HCT116 (cell line): ENCODE data around the gene GDF10. TPM values are rescaled to one million over a fixed set of nuclear protein-coding genes. Genes with fewer than 3 reads are reported as not detected.

ENCODE experiments used
- ATAC-seq: fragments of 200-7000 bp; cut with Tn5 transposase; 2 replicates; pipeline ENCODE4 v1.9.1; 2020; ENCODE audit warnings: mild to moderate bottlenecking, moderate library complexity
- BruUV-seq: library from RNA; stranded (reverse); fragments of 400-500 nt; replicated peaks from 2 replicates; lab custom pipeline; 2021; lab: Mats Ljungman, UMichigan
- CTCF ChIA-PET: fragments of 300-600 bp; sonication (Branson Sonifier 250); formaldehyde crosslinking; loops from one replicate; lab custom pipeline; 2021; ENCODE audit warnings: antibody characterized with exemption; lab: Charles Lee
- POLR2A ChIA-PET: fragments of 300-600, 350-600 bp; sonication (Branson Sonifier 250); formaldehyde crosslinking; loops from one replicate; lab custom pipeline; 2021; ENCODE audit warnings: antibody characterized with exemption; lab: Charles Lee
- RAD21 ChIA-PET, 2 experiments: fragments of 300-600 bp; sonication (Branson Sonifier 250); formaldehyde crosslinking; loops; one replicate each; lab custom pipeline; 2023; ENCODE audit warnings: low total read pairs in 2 of 2; ENCODE audit not compliant: uncharacterized antibody in 2 of 2, unreplicated experiment in 2 of 2, low non-redundant PET in 1 of 2; lab: Charles Lee
- DNase-seq: peaks from one replicate; pipeline ENCODE4 v3.0.0-alpha.2; 2010; ENCODE audit warnings: low read depth, low spot score
- H2AFZ ChIP-seq: fragments of 200-600 bp; shearing (Covaris generic), sonication (generic); 2 replicates; pipeline ENCODE4 v1.6.1; 2017; ENCODE audit warnings: low read depth, mixed run types, mixed read lengths, antibody characterized with exemption, low read length; ENCODE audit not compliant: poor library complexity, severe bottlenecking
- H3K27ac ChIP-seq: 2 replicates; pipeline ENCODE4 v1.5.1; 2012; ENCODE audit warnings: low read depth, low read length
- H3K27me3 ChIP-seq: fragments of 200-600 bp; sonication (generic); 2 replicates; pipeline ENCODE4 v1.6.1; 2016; ENCODE audit warnings: mixed run types, low read length, mixed read lengths; ENCODE audit not compliant: insufficient read depth
- H3K36me3 ChIP-seq, 2 experiments: fragments of 200-500 bp in 1 of 2; fragments of 200-600 bp in 1 of 2; sonication (Bioruptor generic) in 1 of 2; sonication (generic) in 1 of 2; 2 replicates each; pipeline versions ENCODE4 v1.5.1 to v1.6.1; 2014 to 2016; ENCODE audit warnings: low read length in 2 of 2, inconsistent platforms in 1 of 2, mixed read lengths in 1 of 2, mixed run types in 1 of 2; ENCODE audit not compliant: insufficient read depth in 2 of 2, control insufficient read depth in 1 of 2
- H3K4me1 ChIP-seq, 2 experiments: fragments of 200-600 bp in 1 of 2; sonication (generic) in 1 of 2; 2 replicates each; pipeline versions ENCODE4 v1.5.1 to v1.6.1; 2012 to 2017; ENCODE audit warnings: low read length in 2 of 2, inconsistent platforms in 1 of 2, mild to moderate bottlenecking in 1 of 2, mixed read lengths in 1 of 2, mixed run types in 1 of 2, moderate library complexity in 1 of 2; ENCODE audit not compliant: insufficient read depth in 2 of 2, control insufficient read depth in 1 of 2
- H3K4me2 ChIP-seq: fragments of 200-600 bp; sonication (generic); 2 replicates; pipeline ENCODE4 v1.6.1; 2017; ENCODE audit warnings: mixed run types, low read length, mixed read lengths
- H3K4me3 ChIP-seq, 2 experiments: fragments of 200-600 bp in 1 of 2; sonication (generic) in 1 of 2; replicated peaks in 1 of 2; 2 replicates each; pipeline ENCODE4 v1.5.1; 2011 to 2016; ENCODE audit warnings: low read length in 2 of 2, control low read depth in 1 of 2, low read depth in 1 of 2, mild to moderate bottlenecking in 1 of 2, mixed read lengths in 1 of 2, mixed run types in 1 of 2
- H3K79me2 ChIP-seq: fragments of 200-600 bp; sonication (generic); 2 replicates; pipeline ENCODE4 v1.6.1; 2017; ENCODE audit warnings: mild to moderate bottlenecking, mixed run types, low read length, moderate library complexity, mixed read lengths; ENCODE audit not compliant: insufficient read depth
- H3K9ac ChIP-seq: fragments of 200-600 bp; sonication (generic); 2 replicates; pipeline ENCODE4 v1.6.1; 2016; ENCODE audit warnings: low read length, mixed read lengths
- H3K9me2 ChIP-seq: fragments of 200-600 bp; sonication (generic), shearing (Covaris generic); 2 replicates; pipeline ENCODE4 v1.6.1; 2017; ENCODE audit warnings: mixed run types, mild to moderate bottlenecking, moderate library complexity; ENCODE audit not compliant: insufficient read depth
- H3K9me3 ChIP-seq, 2 experiments: fragments of 200-500 bp in 1 of 2; fragments of 200-600 bp in 1 of 2; sonication (Bioruptor generic) in 1 of 2; sonication (generic) in 1 of 2; 2 replicates each; pipeline ENCODE4 v1.6.1; 2014 to 2017; ENCODE audit warnings: low read length in 2 of 2, mixed read lengths in 2 of 2, inconsistent platforms in 1 of 2, low read depth in 1 of 2, mild to moderate bottlenecking in 1 of 2, mixed run types in 1 of 2, moderate library complexity in 1 of 2; ENCODE audit not compliant: control insufficient read depth in 1 of 2, insufficient read depth in 1 of 2
- H4K20me1 ChIP-seq: fragments of 200-600 bp; sonication (generic), shearing (Covaris generic); 2 replicates; pipeline ENCODE4 v1.6.1; 2017; ENCODE audit warnings: mixed run types, mild to moderate bottlenecking, moderate library complexity; ENCODE audit not compliant: insufficient read depth
- CEBPB ChIP-seq: IDR thresholded peaks from 2 replicates; pipeline ENCODE4 v1.6.1; 2012; ENCODE audit warnings: low read depth
- EZH2 ChIP-seq: fragments of 200-600 bp; sonication (generic); IDR thresholded peaks from 2 replicates; pipeline ENCODE4 v1.6.1; 2017; ENCODE audit warnings: antibody characterized with exemption, mixed run types
- EZH2phosphoT487 ChIP-seq: fragments of 200-600 bp; IDR thresholded peaks from 2 replicates; pipeline ENCODE4 v1.6.1; 2018; ENCODE audit warnings: antibody characterized with exemption, borderline replicate concordance
- FOSL1 ChIP-seq: IDR thresholded peaks from 2 replicates; pipeline ENCODE4 v1.6.1; 2012; ENCODE audit warnings: low read depth
- POLR2A ChIP-seq: IDR thresholded peaks from 2 replicates; pipeline ENCODE4 v1.7.0; 2011; ENCODE audit warnings: borderline replicate concordance; ENCODE audit not compliant: insufficient read depth, insufficient read length; ENCODE audit errors: extremely low read depth
- POLR2AphosphoS5 ChIP-seq: IDR thresholded peaks from 2 replicates; pipeline ENCODE4 v1.6.1; 2011; ENCODE audit warnings: mild to moderate bottlenecking, low read depth, low read length, moderate library complexity
- SIN3A ChIP-seq: IDR thresholded peaks from 2 replicates; pipeline ENCODE4 v1.6.1; 2012; ENCODE audit warnings: low read depth
- SP1 ChIP-seq: IDR thresholded peaks from 2 replicates; pipeline ENCODE4 v1.6.1; 2012; ENCODE audit warnings: low read depth
- SRF ChIP-seq: IDR thresholded peaks from 2 replicates; pipeline ENCODE4 v1.6.1; 2012; ENCODE audit warnings: low read depth
- YY1 ChIP-seq: IDR thresholded peaks from 2 replicates; pipeline ENCODE4 v1.6.1; 2011; ENCODE audit warnings: low read length, low read depth, moderate library complexity, mild to moderate bottlenecking; ENCODE audit not compliant: insufficient replicate concordance; ENCODE audit errors: extremely low read depth
- ZNF274 ChIP-seq: fragments of 200-500 bp; sonication (Bioruptor generic); IDR thresholded peaks from 2 replicates; pipeline ENCODE4 v1.6.1; 2014; ENCODE audit warnings: mild to moderate bottlenecking, low read depth, low read length, inconsistent platforms
- intact Hi-C: fragments of 100-400 bp; cut with micrococcal nuclease; formaldehyde crosslinking; loops from 2 replicates; pipeline ENCODE4 v1.10.0; 2022
- total RNA-seq: library from RNA; stranded (reverse); gene quantifications from one replicate; pipeline ENCODE4 v1.2.1, GENCODE V29; 2021; ENCODE audit not compliant: unreplicated experiment
- TF ChIP-seq, protein P1 (sequence below): IDR thresholded peaks from 2 replicates; pipeline ENCODE4 v1.6.1; 2012
- TF ChIP-seq, protein P2 (sequence below), 3 experiments: fragments of 200-600 bp in 1 of 3; sonication (generic) in 1 of 3; IDR thresholded peaks in 2 of 3; conservative IDR thresholded peaks in 1 of 3; 2 replicates each; pipeline ENCODE4 v1.5.1; 2012 to 2017; ENCODE audit warnings: low read depth in 2 of 3, low read length in 2 of 3, antibody characterized with exemption in 1 of 3, borderline replicate concordance in 1 of 3, control low read depth in 1 of 3, mild to moderate bottlenecking in 1 of 3, mixed read lengths in 1 of 3, mixed run types in 1 of 3, moderate library complexity in 1 of 3; ENCODE audit not compliant: insufficient read depth in 1 of 3
- TF ChIP-seq, protein P3 (sequence below): IDR thresholded peaks from 2 replicates; pipeline ENCODE4 v1.6.1; 2011; ENCODE audit warnings: mild to moderate bottlenecking, low read length, moderate library complexity; ENCODE audit not compliant: insufficient replicate concordance; ENCODE audit errors: extremely low read depth
- TF ChIP-seq, protein P4 (sequence below): IDR thresholded peaks from 2 replicates; pipeline ENCODE4 v1.6.1; 2012; ENCODE audit warnings: low read depth
- TF ChIP-seq, protein P5 (sequence below): IDR thresholded peaks from 2 replicates; pipeline ENCODE4 v1.6.1; 2012

The GDF10 gene
- total RNA-seq, 1 experiment from 2014 or later, result not detected

DNA sequence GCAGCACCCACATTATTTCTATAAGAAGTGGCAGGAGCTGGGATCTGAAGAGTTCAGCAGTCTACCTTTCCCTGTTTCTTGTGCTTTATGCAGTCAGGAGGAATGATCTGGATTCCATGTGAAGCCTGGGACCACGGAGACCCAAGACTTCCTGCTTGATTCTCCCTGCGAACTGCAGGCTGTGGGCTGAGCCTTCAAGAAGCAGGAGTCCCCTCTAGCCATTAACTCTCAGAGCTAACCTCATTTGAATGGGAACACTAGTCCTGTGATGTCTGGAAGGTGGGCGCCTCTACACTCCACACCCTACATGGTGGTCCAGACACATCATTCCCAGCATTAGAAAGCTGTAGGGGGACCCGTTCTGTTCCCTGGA is 47.3 kb downstream of the GDF10 start:
- no TSS peak for BruUV-seq

More for the DNA sequence above, 47.3 kb downstream of the GDF10 start:
- TF ChIP-seq, protein P1, sequence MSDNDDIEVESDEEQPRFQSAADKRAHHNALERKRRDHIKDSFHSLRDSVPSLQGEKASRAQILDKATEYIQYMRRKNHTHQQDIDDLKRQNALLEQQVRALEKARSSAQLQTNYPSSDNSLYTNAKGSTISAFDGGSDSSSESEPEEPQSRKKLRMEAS, result no peak
- TF ChIP-seq YY1 (no peak), CEBPB (no peak), SP1 (no peak), POLR2AphosphoS5 (no peak), ZNF274 (no peak), EZH2 (no peak), POLR2A (no peak), FOSL1 (no peak), SIN3A (no peak), EZH2phosphoT487 (no peak), SRF (no peak)
- TF ChIP-seq, protein P2, sequence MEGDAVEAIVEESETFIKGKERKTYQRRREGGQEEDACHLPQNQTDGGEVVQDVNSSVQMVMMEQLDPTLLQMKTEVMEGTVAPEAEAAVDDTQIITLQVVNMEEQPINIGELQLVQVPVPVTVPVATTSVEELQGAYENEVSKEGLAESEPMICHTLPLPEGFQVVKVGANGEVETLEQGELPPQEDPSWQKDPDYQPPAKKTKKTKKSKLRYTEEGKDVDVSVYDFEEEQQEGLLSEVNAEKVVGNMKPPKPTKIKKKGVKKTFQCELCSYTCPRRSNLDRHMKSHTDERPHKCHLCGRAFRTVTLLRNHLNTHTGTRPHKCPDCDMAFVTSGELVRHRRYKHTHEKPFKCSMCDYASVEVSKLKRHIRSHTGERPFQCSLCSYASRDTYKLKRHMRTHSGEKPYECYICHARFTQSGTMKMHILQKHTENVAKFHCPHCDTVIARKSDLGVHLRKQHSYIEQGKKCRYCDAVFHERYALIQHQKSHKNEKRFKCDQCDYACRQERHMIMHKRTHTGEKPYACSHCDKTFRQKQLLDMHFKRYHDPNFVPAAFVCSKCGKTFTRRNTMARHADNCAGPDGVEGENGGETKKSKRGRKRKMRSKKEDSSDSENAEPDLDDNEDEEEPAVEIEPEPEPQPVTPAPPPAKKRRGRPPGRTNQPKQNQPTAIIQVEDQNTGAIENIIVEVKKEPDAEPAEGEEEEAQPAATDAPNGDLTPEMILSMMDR (IDR thresholded peaks at IDR 0.05 in 2 of 3, conservative IDR thresholded peaks at IDR 0.05 in 1 of 3; ENCODE audit: borderline replicate concordance in 1 of 3, insufficient read depth in 1 of 3, low read depth in 2 of 3, low read length in 2 of 3), result no peak
- TF ChIP-seq, protein P3, sequence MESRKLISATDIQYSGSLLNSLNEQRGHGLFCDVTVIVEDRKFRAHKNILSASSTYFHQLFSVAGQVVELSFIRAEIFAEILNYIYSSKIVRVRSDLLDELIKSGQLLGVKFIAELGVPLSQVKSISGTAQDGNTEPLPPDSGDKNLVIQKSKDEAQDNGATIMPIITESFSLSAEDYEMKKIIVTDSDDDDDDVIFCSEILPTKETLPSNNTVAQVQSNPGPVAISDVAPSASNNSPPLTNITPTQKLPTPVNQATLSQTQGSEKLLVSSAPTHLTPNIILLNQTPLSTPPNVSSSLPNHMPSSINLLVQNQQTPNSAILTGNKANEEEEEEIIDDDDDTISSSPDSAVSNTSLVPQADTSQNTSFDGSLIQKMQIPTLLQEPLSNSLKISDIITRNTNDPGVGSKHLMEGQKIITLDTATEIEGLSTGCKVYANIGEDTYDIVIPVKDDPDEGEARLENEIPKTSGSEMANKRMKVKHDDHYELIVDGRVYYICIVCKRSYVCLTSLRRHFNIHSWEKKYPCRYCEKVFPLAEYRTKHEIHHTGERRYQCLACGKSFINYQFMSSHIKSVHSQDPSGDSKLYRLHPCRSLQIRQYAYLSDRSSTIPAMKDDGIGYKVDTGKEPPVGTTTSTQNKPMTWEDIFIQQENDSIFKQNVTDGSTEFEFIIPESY, result no peak
- TF ChIP-seq, protein P4, sequence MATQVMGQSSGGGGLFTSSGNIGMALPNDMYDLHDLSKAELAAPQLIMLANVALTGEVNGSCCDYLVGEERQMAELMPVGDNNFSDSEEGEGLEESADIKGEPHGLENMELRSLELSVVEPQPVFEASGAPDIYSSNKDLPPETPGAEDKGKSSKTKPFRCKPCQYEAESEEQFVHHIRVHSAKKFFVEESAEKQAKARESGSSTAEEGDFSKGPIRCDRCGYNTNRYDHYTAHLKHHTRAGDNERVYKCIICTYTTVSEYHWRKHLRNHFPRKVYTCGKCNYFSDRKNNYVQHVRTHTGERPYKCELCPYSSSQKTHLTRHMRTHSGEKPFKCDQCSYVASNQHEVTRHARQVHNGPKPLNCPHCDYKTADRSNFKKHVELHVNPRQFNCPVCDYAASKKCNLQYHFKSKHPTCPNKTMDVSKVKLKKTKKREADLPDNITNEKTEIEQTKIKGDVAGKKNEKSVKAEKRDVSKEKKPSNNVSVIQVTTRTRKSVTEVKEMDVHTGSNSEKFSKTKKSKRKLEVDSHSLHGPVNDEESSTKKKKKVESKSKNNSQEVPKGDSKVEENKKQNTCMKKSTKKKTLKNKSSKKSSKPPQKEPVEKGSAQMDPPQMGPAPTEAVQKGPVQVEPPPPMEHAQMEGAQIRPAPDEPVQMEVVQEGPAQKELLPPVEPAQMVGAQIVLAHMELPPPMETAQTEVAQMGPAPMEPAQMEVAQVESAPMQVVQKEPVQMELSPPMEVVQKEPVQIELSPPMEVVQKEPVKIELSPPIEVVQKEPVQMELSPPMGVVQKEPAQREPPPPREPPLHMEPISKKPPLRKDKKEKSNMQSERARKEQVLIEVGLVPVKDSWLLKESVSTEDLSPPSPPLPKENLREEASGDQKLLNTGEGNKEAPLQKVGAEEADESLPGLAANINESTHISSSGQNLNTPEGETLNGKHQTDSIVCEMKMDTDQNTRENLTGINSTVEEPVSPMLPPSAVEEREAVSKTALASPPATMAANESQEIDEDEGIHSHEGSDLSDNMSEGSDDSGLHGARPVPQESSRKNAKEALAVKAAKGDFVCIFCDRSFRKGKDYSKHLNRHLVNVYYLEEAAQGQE, result no peak
- TF ChIP-seq, protein P5, sequence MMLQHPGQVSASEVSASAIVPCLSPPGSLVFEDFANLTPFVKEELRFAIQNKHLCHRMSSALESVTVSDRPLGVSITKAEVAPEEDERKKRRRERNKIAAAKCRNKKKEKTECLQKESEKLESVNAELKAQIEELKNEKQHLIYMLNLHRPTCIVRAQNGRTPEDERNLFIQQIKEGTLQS, result no peak
- H3K9me2 ChIP-seq, result no peaks in the 10 kb centered on the region
- H3K36me3 ChIP-seq, result no peaks in the 10 kb centered on the region
- H3K4me1 ChIP-seq, result no peaks in the 10 kb centered on the region
- no peaks in the 10 kb centered on the region for H4K20me1 ChIP-seq
- H3K9ac ChIP-seq, result no peak overlapping the region
- H2AFZ ChIP-seq, result no peak overlapping the region
- no peak overlapping the region for H3K27ac ChIP-seq
- no peaks in the 10 kb centered on the region for H3K79me2 ChIP-seq
- no peak for ATAC-seq
- H3K9me3 ChIP-seq, result no peaks in the 10 kb centered on the region
- ChIA-PET POLR2A (no interaction called here), RAD21 (no interaction called here), CTCF (interaction anchor here (0.9 kb wide), 1 partner anchor 14 kb away, joined by 3 read pairs; no protein-coding TSS in a partner anchor)
- intact Hi-C loops, result no loop called here
- H3K27me3 ChIP-seq, result no peaks in the 10 kb centered on the region
- H3K4me3 ChIP-seq, result no peak overlapping the region
- no peak for DNase-seq
- H3K4me2 ChIP-seq, result no peak overlapping the region
